Activated CD4-positive, alpha-beta T cell treated with anti-CD3 and anti-CD28 coated beads, Interleukin-2, Interleukin-4, amounts not matched to agents 100 ng/mL and 50 ng/mL, durations not matched to agents 16 hours and 8 hours (primary cell): ENCODE measurements around the gene SHC3.

Experiments
- DNase-seq: peaks from one replicate; pipeline ENCODE4 v3.0.0-alpha.2; 2020; ENCODE audit warnings: low spot score

Gene SHC3

DNA sequence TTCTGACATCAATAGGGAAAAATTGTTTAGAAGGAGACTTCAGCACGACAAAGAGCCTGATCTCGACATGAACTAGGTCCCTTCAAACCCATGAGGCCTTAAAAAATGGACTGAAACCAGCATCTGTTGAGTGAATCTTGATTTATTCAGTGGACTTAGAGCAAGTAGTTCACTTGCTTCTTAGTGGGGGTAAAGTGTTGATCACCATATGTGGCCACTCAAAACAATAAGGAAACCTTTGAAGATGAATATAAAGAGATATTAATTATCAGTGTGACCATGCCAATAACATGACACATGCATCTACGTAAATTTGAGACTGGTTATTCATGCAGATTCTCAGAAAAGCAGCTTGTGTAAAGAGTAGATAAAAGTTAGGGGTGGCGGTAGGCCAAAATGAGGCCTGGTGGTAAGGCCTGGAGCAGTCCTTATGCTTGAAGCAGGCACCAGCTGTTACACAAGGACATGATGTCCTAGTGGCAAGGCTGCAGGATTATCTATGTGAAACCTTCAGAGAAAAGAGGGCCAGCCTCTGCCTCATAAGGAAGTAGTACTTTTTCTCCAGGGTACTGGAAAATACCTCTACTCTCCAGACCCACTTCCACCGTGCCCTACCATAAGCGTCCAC lies 126.0 kb downstream of the SHC3 start:
- no peak for DNase-seq

- no peak for DNase-seq
Measured at GRCh38 chr9:89051421-89052025, 127.1 kb downstream of the SHC3 start.

DNA sequence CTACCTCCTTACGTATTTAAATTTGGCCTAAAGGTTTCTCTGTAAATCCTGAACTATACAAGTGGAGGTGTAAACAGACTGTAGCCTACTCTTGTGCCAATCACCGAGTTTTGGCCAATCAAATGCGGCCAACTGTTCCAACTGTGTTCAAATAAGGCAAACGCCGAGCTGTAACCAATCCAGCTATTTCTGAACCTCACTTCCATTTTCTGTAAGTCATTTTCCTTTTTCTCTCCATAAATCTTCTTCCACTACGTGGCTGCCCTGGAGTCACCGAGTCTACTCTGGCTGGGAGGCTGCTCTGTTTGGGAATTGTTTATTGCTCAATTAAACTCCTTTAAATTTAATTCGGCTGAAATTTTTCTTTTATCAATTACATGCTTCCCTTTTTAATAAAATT lies 129.0 kb downstream of the SHC3 start:
- no peak for DNase-seq

- DNase-seq = no peak
Measured at GRCh38 chr9:89048616-89049015, 130.0 kb downstream of the SHC3 start.

- no peak for DNase-seq
Measured at GRCh38 chr9:89047667-89048066, 131.0 kb downstream of the SHC3 start.

GRCh38 chr9:89046832-89047231 lies 131.8 kb downstream of the SHC3 start:
- no peak for DNase-seq

- no peak for DNase-seq
Measured at GRCh38 chr9:89044881-89045280, 133.7 kb downstream of the SHC3 start.

- DNase-seq = no peak
Measured at GRCh38 chr9:89044104-89044503, 134.5 kb downstream of the SHC3 start.

DNA sequence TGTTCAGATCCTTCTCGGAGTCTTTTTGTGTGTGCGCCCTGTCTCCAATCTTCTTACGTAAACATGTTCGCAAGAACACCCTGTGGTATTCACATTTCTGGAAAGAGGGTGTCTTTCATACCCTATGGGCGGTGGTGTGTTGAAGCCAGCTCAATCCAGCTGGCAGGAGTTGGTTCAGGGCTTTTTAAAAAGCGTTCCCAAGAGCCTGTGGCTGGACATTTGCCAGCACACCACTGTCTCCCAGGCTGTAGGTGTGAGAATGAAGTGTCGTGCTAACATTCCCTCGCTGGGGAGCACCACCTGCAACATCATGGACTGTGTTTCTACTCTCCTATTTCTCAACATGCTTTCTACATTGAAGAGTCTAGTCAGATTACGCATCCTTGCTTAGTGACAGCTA lies 135.6 kb downstream of the SHC3 start:
- no peak for DNase-seq

GRCh38 chr9:89039664-89040063 lies 139.0 kb downstream of the SHC3 start:
- DNase-seq = no peak

- no peak for DNase-seq
Measured at GRCh38 chr9:89039104-89039465, 139.5 kb downstream of the SHC3 start.

GRCh38 chr9:89038382-89039103 lies 140.1 kb downstream of the SHC3 start:
- DNase-seq = no peak

DNA sequence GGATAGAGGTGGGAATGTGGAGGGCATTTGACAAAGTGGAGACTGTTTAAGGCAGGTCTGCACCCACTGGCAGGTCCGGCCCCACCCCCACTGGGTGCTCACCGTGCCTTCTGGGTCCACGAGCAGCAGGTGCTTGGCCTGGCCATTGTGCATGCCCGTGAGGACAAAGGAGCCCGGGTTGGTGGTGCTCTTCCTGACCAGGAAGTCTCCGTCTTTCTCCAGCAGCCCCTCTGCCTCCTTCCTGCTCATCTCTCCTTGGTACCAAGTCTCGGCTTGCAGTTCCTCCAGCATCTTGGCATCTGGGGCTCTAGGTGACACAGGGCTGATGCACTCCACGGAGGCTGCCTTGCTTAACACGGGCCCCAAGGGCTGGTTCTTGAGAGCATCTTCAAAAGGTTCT lies 140.7 kb downstream of the SHC3 start:
- DNase-seq = no peak

DNA sequence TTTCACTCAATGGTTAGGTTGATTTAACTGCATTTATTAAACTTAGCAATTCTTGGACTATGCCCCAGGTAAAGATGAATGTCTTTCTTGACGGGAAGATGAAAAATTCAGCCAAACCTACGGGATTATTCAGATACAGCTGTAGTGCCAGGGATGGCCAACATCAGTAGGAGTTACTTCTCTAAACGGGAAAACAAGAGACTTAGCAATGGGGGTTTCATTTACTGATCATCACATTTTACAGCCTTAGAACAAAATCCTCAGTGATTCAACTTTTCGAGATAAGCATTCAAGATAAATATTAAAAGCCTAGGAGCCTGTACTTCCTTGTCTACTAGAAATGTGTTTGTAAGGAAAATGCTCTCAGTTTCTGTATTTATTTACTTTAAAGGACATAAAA lies 141.3 kb downstream of the SHC3 start:
- DNase-seq = no peak

DNA sequence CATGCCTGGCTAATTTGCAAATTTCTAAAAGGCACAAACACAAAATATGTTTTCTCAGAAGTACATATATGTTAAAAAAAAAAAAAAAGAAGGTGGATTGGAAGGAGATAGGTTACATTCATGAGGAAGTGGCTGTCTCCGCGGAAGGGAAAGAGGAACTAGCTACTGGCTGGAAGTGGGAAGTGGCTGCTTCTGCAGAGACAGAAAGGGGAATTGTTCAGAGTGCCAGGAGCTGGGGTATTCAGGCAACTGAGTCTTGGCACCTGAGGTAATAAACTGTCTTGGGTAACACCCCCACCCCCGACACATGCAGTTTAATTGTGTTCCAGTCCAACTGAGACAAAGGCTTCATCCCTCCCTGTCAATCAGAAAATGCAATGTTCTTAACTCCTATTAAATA lies 141.7 kb downstream of the SHC3 start:
- DNase-seq = no peak

DNA sequence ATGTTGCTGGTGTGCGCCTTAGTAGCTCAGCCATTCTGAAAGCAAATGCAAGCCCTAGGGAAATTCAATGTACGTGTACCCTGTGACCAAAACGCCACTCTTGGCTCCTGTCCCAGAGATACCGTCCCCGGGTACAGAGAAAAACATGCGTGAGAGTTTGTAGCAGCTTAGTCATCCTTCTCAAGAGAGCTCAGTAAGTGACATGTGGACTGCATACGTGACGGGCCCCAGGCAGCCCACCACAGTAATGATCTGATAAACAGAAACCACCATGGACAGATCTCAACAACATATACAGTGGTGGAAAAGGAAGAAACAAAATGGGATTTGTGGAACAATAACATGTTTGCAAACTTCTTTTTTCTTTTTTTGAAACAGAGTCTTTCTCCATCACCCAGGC lies 142.2 kb downstream of the SHC3 start:
- DNase-seq = no peak

DNA sequence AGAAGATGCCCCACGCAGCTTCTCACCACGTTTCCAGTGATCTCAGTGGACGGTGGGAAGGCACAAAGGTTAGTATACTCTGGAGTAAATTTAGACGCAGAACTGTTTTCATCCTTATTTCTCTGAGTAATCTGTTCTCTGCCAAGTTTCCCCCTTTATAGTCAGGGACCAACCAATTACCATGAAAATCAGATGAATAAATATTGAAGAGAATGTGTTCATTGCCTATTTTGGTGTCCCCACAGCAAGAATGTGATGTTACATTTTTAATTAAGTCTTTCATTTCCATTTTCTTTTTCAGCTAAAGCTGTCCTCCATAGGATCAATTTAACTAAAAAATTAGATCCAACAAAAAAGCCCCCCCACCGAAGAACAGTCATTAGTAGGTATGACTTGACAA lies 146.0 kb downstream of the SHC3 start:
- no peak for DNase-seq

- no peak for DNase-seq
Measured at GRCh38 chr9:89032173-89032572, 146.4 kb downstream of the SHC3 start.

- no peak for DNase-seq
Measured at GRCh38 chr9:89029788-89030187, 148.8 kb downstream of the SHC3 start.

DNA sequence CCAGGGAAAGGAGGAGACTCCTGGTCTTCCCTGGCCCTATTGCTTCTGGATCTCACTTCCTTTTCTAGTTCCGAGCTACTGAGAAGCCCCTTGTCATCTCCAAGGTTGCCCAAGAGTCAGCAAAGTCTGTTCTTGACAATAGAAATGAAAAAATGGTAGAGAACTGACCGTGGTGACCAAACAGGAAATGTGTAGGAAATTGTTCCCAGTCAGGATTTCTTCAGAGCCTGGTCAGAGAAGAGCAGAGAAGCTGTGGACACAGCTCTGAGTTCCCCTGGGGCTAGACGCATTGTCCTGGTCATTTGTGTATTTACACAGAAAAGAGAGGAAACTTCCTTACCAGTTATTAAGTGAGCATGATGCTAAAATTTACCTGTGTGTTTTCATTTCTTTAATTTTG lies 151.7 kb downstream of the SHC3 start:
- no peak for DNase-seq

DNA sequence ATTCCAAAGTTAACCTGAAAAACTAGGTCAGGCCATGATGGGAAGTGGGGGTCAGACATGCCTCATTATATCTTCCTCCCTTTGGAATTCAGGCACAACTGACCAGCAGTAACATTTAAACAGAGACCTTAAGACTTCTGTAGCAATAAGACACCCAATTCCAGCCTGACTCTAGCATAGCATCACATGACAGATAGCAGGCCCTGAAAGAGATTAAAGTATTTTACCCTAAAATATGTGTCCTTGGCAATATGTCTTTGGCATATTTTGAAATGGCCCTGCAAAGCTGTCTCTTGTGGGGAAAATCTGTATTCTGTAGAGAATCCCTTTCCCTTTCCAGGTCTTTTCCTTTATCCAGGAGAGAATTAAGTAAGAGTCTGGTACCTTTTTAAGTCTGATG lies 153.1 kb downstream of the SHC3 start:
- DNase-seq = no peak

GRCh38 chr9:89024727-89025126 lies 153.9 kb downstream of the SHC3 start:
- DNase-seq = no peak

- DNase-seq = no peak
Measured at GRCh38 chr9:89023740-89024139, 154.9 kb downstream of the SHC3 start.

- no peak for DNase-seq
Measured at GRCh38 chr9:89022902-89023301, 155.7 kb downstream of the SHC3 start.
